SK-N-SH treated with all-trans-retinoic acid at 6 μM for 48 hours (cell line): ENCODE results near the gene SLC8A2.

Experiments
- ATAC-seq: fragments of 200-7000 bp; cut with Tn5 transposase; 3 replicates; pipeline ENCODE4 v1.9.1; 2020; ENCODE audit warnings: mild to moderate bottlenecking, moderate library complexity
- BACH2 ChIP-seq: fragments of 250-450 bp; sonication (Bioruptor Pico); IDR thresholded peaks from 2 replicates; pipeline ENCODE4 v1.9.0; 2021; ENCODE audit warnings: mild to moderate bottlenecking, borderline replicate concordance
- ESRRG ChIP-seq: fragments of 250-450 bp; sonication (Bioruptor Pico); IDR thresholded peaks from 2 replicates; pipeline ENCODE4 v1.6.1; 2021; ENCODE audit warnings: mild to moderate bottlenecking
- GLIS3 ChIP-seq: fragments of 250-450 bp; sonication (Bioruptor Pico); IDR thresholded peaks from 2 replicates; pipeline ENCODE4 v1.5.0; 2020; ENCODE audit warnings: mild to moderate bottlenecking, moderate library complexity
- OSR1 ChIP-seq: fragments of 250-450 bp; sonication (Bioruptor Pico); IDR thresholded peaks from 2 replicates; pipeline ENCODE4 v1.8.0; 2022; ENCODE audit warnings: moderate library complexity, mild to moderate bottlenecking, inconsistent platforms
- PPARA ChIP-seq: fragments of 250-450 bp; sonication (Bioruptor Pico); IDR thresholded peaks from 2 replicates; pipeline ENCODE4 v1.5.0; 2020; ENCODE audit warnings: mild to moderate bottlenecking, borderline replicate concordance
- SNAI2 ChIP-seq: fragments of 250-450 bp; sonication (Bioruptor Pico); IDR thresholded peaks from 2 replicates; pipeline ENCODE4 v1.5.0; 2020; ENCODE audit warnings: mild to moderate bottlenecking, moderate library complexity
- TCF4 ChIP-seq: fragments of 250-450 bp; sonication (Bioruptor Pico); IDR thresholded peaks from 2 replicates; pipeline ENCODE4 v1.8.0; 2021; ENCODE audit warnings: mild to moderate bottlenecking, moderate library complexity, borderline replicate concordance
- TOX ChIP-seq: fragments of 250-450 bp; sonication (Bioruptor Pico); IDR thresholded peaks from 2 replicates; pipeline ENCODE4 v1.8.0; 2021; ENCODE audit warnings: mild to moderate bottlenecking, moderate library complexity, borderline replicate concordance
- ZC3H10 ChIP-seq: fragments of 250-450 bp; sonication (Bioruptor Pico); IDR thresholded peaks from 2 replicates; pipeline ENCODE4 v1.5.1; 2021; ENCODE audit warnings: mild to moderate bottlenecking, moderate library complexity
- ZFP3 ChIP-seq: fragments of 250-450 bp; sonication (Bioruptor Pico); IDR thresholded peaks from 2 replicates; pipeline ENCODE4 v1.5.0; 2020; ENCODE audit warnings: mild to moderate bottlenecking, moderate library complexity
- ZNF565 ChIP-seq: fragments of 450-650 bp; formaldehyde crosslinking; conservative IDR thresholded peaks from 2 replicates; pipeline ENCODE4 v1.5.0; 2020; ENCODE audit warnings: low read depth, mild to moderate bottlenecking, moderate library complexity
- ZNF70 ChIP-seq: fragments of 450-650 bp; formaldehyde crosslinking; IDR thresholded peaks from 2 replicates; pipeline ENCODE4 v1.5.0; 2020; ENCODE audit warnings: mild to moderate bottlenecking, moderate library complexity
- ZNF8 ChIP-seq: fragments of 450-650 bp; formaldehyde crosslinking; IDR thresholded peaks from 2 replicates; pipeline ENCODE4 v1.5.0; 2020; ENCODE audit warnings: mild to moderate bottlenecking, moderate library complexity
- TF ChIP-seq, protein P1 (sequence below): fragments of 250-450 bp; sonication (Bioruptor Pico); IDR thresholded peaks from 2 replicates; pipeline ENCODE4 v1.5.0; 2020; ENCODE audit warnings: mild to moderate bottlenecking, moderate library complexity
- TF ChIP-seq, protein P2 (sequence below): fragments of 250-450 bp; sonication (Bioruptor Pico); IDR thresholded peaks from 2 replicates; pipeline ENCODE4 v1.8.0; 2020; ENCODE audit warnings: mild to moderate bottlenecking, moderate library complexity, borderline replicate concordance
- TF ChIP-seq, protein P3 (sequence below): fragments of 250-450 bp; sonication (Bioruptor Pico); IDR thresholded peaks from 2 replicates; pipeline ENCODE4 v1.8.0; 2021; ENCODE audit warnings: low read depth, mild to moderate bottlenecking, moderate library complexity, borderline replicate concordance

Gene SLC8A2

DNA sequence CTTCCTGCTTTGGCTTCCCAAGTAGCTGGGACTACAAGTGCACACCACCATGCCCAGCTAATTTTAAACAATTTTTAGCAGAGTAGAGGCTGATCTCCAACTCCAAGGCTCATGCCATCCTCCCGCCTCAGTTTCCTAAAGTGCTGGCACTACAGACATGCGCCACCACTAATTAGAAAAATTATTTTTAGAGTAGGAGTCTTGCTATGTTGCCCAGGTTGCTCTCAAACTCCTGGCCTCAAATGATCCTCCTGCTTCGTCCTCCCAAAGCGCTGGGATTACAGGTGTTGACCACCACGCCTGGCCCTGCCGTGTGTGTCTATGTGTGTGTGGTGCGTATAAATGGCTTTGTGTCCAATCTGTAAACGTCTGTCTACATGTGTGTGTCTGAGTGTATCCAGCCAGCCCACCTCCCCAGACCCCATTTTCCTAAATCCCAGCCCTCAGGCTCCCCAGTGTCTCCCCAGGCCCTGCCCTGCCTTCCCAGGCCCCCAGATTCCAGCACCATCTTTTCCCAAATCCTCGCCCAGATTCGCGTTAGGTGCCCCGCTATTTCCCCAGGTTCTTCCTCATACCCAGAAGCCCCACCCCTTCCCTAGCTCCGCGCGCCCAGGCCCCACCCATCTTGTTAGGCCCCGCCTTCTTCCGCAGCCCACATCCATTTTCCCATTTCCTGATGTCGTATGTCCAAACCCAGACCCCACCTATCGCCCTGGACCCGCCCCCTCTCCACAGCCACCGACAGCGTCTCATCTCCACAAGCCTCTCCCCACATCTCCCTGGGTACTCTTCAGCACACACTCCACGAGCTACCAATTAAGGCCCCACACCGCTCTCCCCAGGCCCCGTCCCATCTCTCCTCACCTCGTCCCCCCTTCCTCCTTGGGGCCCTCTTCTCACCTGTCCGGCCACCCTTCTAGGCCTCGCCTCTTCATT, 24.9 kb downstream of the SLC8A2 start (continued):
- TF ChIP-seq, protein P1, sequence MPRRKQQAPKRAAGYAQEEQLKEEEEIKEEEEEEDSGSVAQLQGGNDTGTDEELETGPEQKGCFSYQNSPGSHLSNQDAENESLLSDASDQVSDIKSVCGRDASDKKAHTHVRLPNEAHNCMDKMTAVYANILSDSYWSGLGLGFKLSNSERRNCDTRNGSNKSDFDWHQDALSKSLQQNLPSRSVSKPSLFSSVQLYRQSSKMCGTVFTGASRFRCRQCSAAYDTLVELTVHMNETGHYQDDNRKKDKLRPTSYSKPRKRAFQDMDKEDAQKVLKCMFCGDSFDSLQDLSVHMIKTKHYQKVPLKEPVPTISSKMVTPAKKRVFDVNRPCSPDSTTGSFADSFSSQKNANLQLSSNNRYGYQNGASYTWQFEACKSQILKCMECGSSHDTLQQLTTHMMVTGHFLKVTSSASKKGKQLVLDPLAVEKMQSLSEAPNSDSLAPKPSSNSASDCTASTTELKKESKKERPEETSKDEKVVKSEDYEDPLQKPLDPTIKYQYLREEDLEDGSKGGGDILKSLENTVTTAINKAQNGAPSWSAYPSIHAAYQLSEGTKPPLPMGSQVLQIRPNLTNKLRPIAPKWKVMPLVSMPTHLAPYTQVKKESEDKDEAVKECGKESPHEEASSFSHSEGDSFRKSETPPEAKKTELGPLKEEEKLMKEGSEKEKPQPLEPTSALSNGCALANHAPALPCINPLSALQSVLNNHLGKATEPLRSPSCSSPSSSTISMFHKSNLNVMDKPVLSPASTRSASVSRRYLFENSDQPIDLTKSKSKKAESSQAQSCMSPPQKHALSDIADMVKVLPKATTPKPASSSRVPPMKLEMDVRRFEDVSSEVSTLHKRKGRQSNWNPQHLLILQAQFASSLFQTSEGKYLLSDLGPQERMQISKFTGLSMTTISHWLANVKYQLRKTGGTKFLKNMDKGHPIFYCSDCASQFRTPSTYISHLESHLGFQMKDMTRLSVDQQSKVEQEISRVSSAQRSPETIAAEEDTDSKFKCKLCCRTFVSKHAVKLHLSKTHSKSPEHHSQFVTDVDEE (CRISPR knock-in tag), result no peak

DNA sequence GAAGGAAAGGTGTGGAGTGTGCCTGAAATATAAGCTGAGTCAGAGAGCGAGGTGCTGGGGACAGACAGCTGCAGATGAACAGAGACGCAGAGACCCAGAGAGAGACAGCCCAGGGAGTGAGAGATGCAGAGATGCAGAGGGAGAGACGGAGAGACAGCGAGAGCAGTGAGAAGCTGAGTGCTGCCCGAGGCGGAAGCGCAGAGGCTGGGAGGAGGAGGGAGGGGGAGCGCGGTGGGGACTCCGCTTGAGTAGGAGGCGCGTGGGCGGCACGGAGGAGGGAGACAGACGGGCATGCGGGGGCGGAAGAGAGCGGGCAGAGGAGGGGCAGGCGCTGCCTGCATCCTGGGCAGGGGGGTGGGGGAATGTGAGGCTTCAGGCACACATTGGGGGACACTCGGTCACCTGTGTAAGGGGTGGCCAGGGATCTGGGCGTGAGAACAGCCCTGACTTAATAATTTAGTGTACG, 25.7 kb downstream of the SLC8A2 start:
- peak; percentile 71 for ATAC-seq
- TF ChIP-seq ZNF565, result no peak
- TF ChIP-seq, all 23 proteins: peak for 0

DNA sequence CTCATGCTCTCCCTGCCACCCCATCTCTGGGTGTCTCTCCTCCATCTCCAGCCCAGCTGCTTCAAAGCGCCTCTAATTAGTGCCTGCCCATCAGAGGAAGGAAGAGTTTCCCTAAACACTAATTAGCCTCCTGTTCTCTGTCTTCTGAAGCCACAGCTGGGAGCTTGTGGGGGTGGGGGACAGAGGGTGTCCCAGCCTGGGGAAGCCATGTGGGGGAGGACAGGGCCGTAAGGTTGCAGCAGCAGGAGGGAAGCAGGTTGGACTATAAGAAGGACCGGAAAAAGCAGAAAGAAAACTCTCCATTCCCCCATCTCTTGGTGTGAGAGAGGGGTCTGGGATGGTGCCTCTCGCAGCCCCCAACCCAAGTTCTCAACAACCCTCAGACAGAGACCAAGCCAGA, 26.2 kb downstream of the SLC8A2 start:
- no peak for ATAC-seq
- no peak for TF ChIP-seq ZC3H10 (CRISPR knock-in tag)
- TF ChIP-seq, protein P2, sequence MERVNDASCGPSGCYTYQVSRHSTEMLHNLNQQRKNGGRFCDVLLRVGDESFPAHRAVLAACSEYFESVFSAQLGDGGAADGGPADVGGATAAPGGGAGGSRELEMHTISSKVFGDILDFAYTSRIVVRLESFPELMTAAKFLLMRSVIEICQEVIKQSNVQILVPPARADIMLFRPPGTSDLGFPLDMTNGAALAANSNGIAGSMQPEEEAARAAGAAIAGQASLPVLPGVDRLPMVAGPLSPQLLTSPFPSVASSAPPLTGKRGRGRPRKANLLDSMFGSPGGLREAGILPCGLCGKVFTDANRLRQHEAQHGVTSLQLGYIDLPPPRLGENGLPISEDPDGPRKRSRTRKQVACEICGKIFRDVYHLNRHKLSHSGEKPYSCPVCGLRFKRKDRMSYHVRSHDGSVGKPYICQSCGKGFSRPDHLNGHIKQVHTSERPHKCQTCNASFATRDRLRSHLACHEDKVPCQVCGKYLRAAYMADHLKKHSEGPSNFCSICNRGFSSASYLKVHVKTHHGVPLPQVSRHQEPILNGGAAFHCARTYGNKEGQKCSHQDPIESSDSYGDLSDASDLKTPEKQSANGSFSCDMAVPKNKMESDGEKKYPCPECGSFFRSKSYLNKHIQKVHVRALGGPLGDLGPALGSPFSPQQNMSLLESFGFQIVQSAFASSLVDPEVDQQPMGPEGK (CRISPR knock-in tag), result no peak
- TF ChIP-seq TOX (CRISPR knock-in tag), result no peak
- TF ChIP-seq SNAI2 (CRISPR knock-in tag), result no peak
- TF ChIP-seq OSR1 (CRISPR knock-in tag), result no peak
- TF ChIP-seq, protein P3, sequence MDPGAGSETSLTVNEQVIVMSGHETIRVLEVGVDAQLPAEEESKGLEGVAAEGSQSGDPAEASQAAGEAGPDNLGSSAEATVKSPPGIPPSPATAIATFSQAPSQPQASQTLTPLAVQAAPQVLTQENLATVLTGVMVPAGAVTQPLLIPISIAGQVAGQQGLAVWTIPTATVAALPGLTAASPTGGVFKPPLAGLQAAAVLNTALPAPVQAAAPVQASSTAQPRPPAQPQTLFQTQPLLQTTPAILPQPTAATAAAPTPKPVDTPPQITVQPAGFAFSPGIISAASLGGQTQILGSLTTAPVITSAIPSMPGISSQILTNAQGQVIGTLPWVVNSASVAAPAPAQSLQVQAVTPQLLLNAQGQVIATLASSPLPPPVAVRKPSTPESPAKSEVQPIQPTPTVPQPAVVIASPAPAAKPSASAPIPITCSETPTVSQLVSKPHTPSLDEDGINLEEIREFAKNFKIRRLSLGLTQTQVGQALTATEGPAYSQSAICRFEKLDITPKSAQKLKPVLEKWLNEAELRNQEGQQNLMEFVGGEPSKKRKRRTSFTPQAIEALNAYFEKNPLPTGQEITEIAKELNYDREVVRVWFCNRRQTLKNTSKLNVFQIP (CRISPR knock-in tag), result no peak
- no peak for TF ChIP-seq ZNF70 (CRISPR knock-in tag)
- TF ChIP-seq PPARA (CRISPR knock-in tag), result no peak
- TF ChIP-seq, all 23 proteins: peak for 0

DNA sequence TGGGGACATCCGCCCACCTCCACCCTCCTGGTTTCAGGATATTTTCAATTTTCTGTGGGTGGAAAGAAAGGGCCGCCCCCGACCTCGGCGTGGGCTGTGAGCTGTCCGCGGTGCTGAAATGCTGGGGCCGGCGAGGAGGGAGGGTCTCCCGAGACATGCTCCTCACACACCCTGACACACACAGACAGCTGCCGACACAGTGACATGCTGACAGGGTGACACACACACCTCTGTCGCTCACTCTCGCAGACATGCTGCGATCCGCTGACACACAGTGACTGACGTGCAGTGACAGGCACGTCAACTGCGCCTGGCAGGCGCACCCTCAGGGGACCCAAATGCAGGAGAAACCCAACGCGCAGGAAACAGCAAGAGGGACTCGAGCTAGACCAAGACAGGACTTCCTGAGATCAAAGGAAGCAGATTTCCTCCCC, 27.3 kb downstream of the SLC8A2 start:
- TF ChIP-seq ZNF8 (CRISPR knock-in tag), result no peak
- TF ChIP-seq, protein P2 (CRISPR knock-in tag), result no peak
- no peak for TF ChIP-seq ESRRG
- no peak for TF ChIP-seq PPARA (CRISPR knock-in tag)
- TF ChIP-seq TOX (CRISPR knock-in tag), result no peak
- TF ChIP-seq BACH2 (CRISPR knock-in tag), result no peak
- TF ChIP-seq, protein P3 (CRISPR knock-in tag), result no peak
- TF ChIP-seq, all 23 proteins: peak for 0
- ATAC-seq, result no peak

DNA sequence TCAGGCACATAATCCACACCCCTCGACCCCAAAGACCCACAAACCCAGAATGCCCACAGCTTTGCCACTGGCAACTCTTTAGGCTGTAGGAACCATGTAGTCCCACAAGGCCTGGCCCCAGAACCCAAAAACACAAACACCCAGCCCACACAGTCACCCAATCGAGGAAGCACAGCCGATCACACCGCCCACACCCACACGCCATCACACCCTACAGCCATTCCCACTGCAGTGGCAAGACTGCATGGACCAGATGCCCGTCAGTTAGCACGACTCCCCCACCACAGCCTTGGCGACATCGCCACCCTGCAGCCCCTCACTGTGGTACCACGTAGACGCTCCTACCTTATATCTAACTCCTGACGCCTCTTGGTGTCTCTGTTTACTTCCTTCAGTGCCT, 28.4 kb downstream of the SLC8A2 start:
- no peak for ATAC-seq
- TF ChIP-seq TCF4, result no peak
- no peak for TF ChIP-seq GLIS3 (CRISPR knock-in tag)
- no peak for TF ChIP-seq ZFP3
